Immature natural killer cell (primary cell): Measurements from ENCODE around the gene AGO1. TPM values are rescaled to one million over a fixed set of nuclear protein-coding genes. Genes with fewer than 3 reads are reported as not detected.
"Not testable (repeated sequence)": the region's sequence is repeated elsewhere in the genome, so short reads cannot be mapped to it uniquely, and the experiment has no call there.

Experiments
- DNase-seq, 3 donors: peaks; one replicate each; pipeline ENCODE4 v3.0.0; 2022; ENCODE audit warnings: mixed read lengths in 1 of 3
- H3K27ac Mint-ChIP-seq, 6 donors: one replicate each; pipeline ENCODE4 v1.8.0; 2020; ENCODE audit warnings: mixed read lengths in 6 of 6, mild to moderate bottlenecking in 5 of 6, inconsistent platforms in 4 of 6, moderate library complexity in 3 of 6
- H3K27me3 Mint-ChIP-seq, 3 donors: one replicate each; pipeline ENCODE4 v1.8.0; 2020 to 2021; ENCODE audit warnings: low read depth in 3 of 3, mild to moderate bottlenecking in 3 of 3, mixed read lengths in 3 of 3, moderate library complexity in 3 of 3, inconsistent platforms in 1 of 3
- H3K36me3 Mint-ChIP-seq, 3 donors: one replicate each; pipeline ENCODE4 v1.8.0; 2020; ENCODE audit warnings: mixed read lengths in 3 of 3, inconsistent platforms in 2 of 3, mild to moderate bottlenecking in 2 of 3
- H3K4me1 Mint-ChIP-seq, 2 donors: one replicate each; pipeline ENCODE4 v1.8.0; 2020; ENCODE audit warnings: inconsistent platforms in 2 of 2, mild to moderate bottlenecking in 2 of 2, mixed read lengths in 2 of 2, moderate library complexity in 1 of 2
- H3K4me3 Mint-ChIP-seq, 5 donors: one replicate each; pipeline ENCODE4 v1.8.0; 2020; ENCODE audit warnings: mild to moderate bottlenecking in 5 of 5, mixed read lengths in 5 of 5, inconsistent platforms in 3 of 5, moderate library complexity in 3 of 5
- H3K9me3 Mint-ChIP-seq, 6 donors: one replicate each; pipeline ENCODE4 v1.8.0; 2020; ENCODE audit warnings: mild to moderate bottlenecking in 6 of 6, mixed read lengths in 6 of 6, inconsistent platforms in 4 of 6, moderate library complexity in 3 of 6
- polyA plus RNA-seq, 3 donors: library from polyadenylated mRNA; unstranded; fragments of 300-500 nt; fragmentation: Illumina TruSeq; gene quantifications; one replicate each; pipeline ENCODE4 v1.2.3, GENCODE V29; 2021

AGO1 gene
- polyA plus RNA-seq, 3 donors from 2014 or later = 6.3 to 9.9 (median 7.0) TPM

GRCh38 chr1:35854989-35855700 lies 27.9 kb upstream of the AGO1 start:
- H3K4me1 Mint-ChIP-seq = no peaks in the 10 kb centered on the region
- no peak overlapping the region for H3K27ac Mint-ChIP-seq
- no peak overlapping the region for H3K4me3 Mint-ChIP-seq
- no peaks in the 10 kb centered on the region for H3K27me3 Mint-ChIP-seq
- H3K9me3 Mint-ChIP-seq = no peaks in the 10 kb centered on the region
- H3K36me3 Mint-ChIP-seq = peaks cover 20 to 39% (median 26%) of the 10 kb centered on the region in 3 donors
- no peak for DNase-seq

- Mint-ChIP-seq H3K36me3 (peaks cover 12 to 26% (median 16%) of the 10 kb centered on the region in 3 donors), H3K27ac (peak overlapping the region in 2 of 6 donors; percentile 7 to 14), H3K9me3 (no peaks in the 10 kb centered on the region), H3K27me3 (peaks cover 0 to 1% (median 0%) of the 10 kb centered on the region in 3 donors), H3K4me1 (no peaks in the 10 kb centered on the region), H3K4me3 (no peak overlapping the region)
- DNase-seq = no peak
These were observed 26.0 kb upstream of the AGO1 start for GRCh38 chr1:35856964-35857363.

DNA sequence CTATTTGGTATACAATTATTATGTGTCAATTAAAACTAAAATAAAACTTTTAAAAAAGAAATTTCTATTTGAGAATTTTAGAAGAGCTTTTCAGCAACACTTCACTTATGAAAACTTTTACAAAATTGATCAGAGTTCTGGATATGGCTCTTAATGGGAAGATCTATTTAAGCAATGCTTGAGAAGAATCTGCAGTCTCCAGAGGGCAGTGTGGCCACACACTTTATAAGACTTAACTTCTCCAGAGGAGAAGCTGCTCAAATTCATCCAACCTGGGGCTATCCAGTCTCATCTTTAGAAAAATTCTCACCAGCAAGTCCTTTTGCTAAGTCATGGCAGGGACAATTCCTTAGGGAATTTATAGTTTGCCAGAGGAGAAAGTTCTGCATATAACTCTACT lies 25.2 kb upstream of the AGO1 start:
- no peak overlapping the region for H3K27ac Mint-ChIP-seq
- H3K36me3 Mint-ChIP-seq = peaks cover 12 to 21% (median 14%) of the 10 kb centered on the region in 3 donors
- no peak for DNase-seq
- peaks cover 0 to 1% (median 0%) of the 10 kb centered on the region in 3 donors for H3K27me3 Mint-ChIP-seq
- H3K4me3 Mint-ChIP-seq = no peak overlapping the region
- no peaks in the 10 kb centered on the region for H3K4me1 Mint-ChIP-seq
- no peaks in the 10 kb centered on the region for H3K9me3 Mint-ChIP-seq

GRCh38 chr1:35860696-35861095 lies 22.3 kb upstream of the AGO1 start:
- Mint-ChIP-seq H3K36me3 (no peaks in the 10 kb centered on the region), H3K27ac (no peak overlapping the region), H3K9me3 (no peaks in the 10 kb centered on the region), H3K4me3 (no peak overlapping the region), H3K4me1 (no peaks in the 10 kb centered on the region), H3K27me3 (peaks cover 0 to 1% (median 0%) of the 10 kb centered on the region in 3 donors)
- no peak for DNase-seq

DNA sequence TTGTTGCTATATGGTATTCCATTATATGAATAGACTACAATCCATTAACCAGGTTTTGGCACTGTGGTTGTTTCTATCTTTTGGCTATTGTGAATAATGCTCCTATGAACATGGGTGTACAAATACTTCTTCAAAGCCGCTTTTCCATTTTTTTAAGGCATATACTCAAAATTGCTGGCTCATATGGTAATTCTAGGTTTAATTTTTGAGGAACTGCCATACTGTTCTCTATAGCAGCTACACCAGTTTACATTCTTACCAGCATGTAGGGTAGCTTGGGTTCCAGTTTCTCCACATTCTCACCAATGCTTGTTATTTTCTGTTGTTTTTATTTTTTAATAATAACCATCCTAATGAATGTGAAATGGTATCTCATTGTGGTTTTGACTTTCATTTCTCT lies 19.9 kb upstream of the AGO1 start:
- Mint-ChIP-seq H3K9me3 (no peaks in the 10 kb centered on the region), H3K4me3 (no peak overlapping the region), H3K27me3 (peaks cover 0 to 1% (median 0%) of the 10 kb centered on the region in 3 donors), H3K36me3 (no peaks in the 10 kb centered on the region), H3K27ac (no peak overlapping the region), H3K4me1 (no peaks in the 10 kb centered on the region)
- DNase-seq = no peak

- H3K9me3 Mint-ChIP-seq = no peaks in the 10 kb centered on the region
- H3K27me3 Mint-ChIP-seq = peaks cover 1 to 3% (median 1%) of the 10 kb centered on the region in 3 donors
- H3K36me3 Mint-ChIP-seq = no peaks in the 10 kb centered on the region
- H3K27ac Mint-ChIP-seq = no peak overlapping the region
- no peak for DNase-seq
- H3K4me3 Mint-ChIP-seq = no peak overlapping the region
- no peaks in the 10 kb centered on the region for H3K4me1 Mint-ChIP-seq
These were observed 19.0 kb upstream of the AGO1 start for GRCh38 chr1:35863881-35864625.

DNA sequence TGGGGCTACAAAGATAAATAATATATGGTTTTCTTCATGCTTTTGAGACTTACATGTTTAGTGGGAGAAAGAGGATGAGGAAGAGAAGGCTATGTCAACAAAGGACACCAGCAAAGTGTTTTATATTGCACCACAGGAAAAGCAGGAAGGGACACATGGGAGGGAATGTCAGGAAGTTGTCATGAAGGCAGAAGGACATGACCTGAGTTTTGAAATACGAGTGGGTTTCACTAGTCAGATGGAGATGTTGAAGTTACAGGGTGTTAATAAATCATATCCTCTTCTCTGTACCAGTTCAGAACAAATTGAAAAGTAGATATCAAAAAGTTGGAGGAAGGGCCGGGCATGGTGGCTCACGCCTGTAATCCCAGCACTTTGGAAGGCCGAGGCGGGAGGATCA lies 18.2 kb upstream of the AGO1 start:
- no peaks in the 10 kb centered on the region for H3K36me3 Mint-ChIP-seq
- no peaks in the 10 kb centered on the region for H3K4me1 Mint-ChIP-seq
- H3K4me3 Mint-ChIP-seq = no peak overlapping the region
- H3K9me3 Mint-ChIP-seq = no peaks in the 10 kb centered on the region
- no peak overlapping the region for H3K27ac Mint-ChIP-seq
- DNase-seq = no peak
- peaks cover 1 to 3% (median 1%) of the 10 kb centered on the region in 3 donors for H3K27me3 Mint-ChIP-seq

GRCh38 chr1:35866991-35867390 lies 16.0 kb upstream of the AGO1 start:
- Mint-ChIP-seq H3K27ac (no peak overlapping the region), H3K36me3 (no peaks in the 10 kb centered on the region), H3K4me1 (no peaks in the 10 kb centered on the region), H3K4me3 (no peak overlapping the region), H3K9me3 (no peaks in the 10 kb centered on the region), H3K27me3 (peaks cover 0 to 3% (median 1%) of the 10 kb centered on the region in 3 donors)
- no peak for DNase-seq

- not testable (repeated sequence) for H3K36me3 Mint-ChIP-seq, H3K27ac Mint-ChIP-seq, DNase-seq, H3K4me1 Mint-ChIP-seq, H3K4me3 Mint-ChIP-seq, H3K9me3 Mint-ChIP-seq, H3K27me3 Mint-ChIP-seq
These were observed 13.6 kb upstream of the AGO1 start for GRCh38 chr1:35869245-35869950.

- no peak overlapping the region for H3K4me3 Mint-ChIP-seq
- no peak for DNase-seq
- no peaks in the 10 kb centered on the region for H3K36me3 Mint-ChIP-seq
- H3K27ac Mint-ChIP-seq = no peak overlapping the region
- H3K27me3 Mint-ChIP-seq = peaks cover 0 to 3% (median 1%) of the 10 kb centered on the region in 3 donors
- no peaks in the 10 kb centered on the region for H3K9me3 Mint-ChIP-seq
- H3K4me1 Mint-ChIP-seq = no peaks in the 10 kb centered on the region
These were observed 12.2 kb upstream of the AGO1 start for GRCh38 chr1:35870651-35871309.

GRCh38 chr1:35873243-35873750 lies 9.7 kb upstream of the AGO1 start:
- peaks cover 0 to 3% (median 1%) of the 10 kb centered on the region in 3 donors for H3K27me3 Mint-ChIP-seq

DNA sequence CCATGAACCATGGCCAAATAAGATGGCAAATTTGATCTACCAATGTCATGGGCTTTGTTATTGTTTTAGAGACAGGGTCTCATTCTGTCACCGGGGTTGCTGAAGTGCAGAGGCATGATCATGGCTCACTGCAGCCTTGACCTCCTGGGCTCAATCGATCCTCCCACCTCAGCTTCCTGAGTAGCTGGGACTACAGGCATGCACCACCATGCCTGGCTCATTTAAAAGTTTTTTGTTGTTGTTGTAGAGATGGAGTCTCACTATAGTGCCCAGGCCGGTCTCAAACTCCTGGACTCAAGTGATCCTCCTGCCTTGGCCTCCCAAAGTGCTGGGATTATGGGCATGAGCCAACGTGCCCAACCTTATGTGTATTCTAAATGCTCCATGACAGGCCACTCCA lies 8.9 kb upstream of the AGO1 start:
- not testable (repeated sequence) for H3K27me3 Mint-ChIP-seq, H3K4me1 Mint-ChIP-seq, H3K27ac Mint-ChIP-seq, H3K36me3 Mint-ChIP-seq, DNase-seq, H3K4me3 Mint-ChIP-seq, H3K9me3 Mint-ChIP-seq

More at GRCh38 chr1:35873243-35873750, 9.7 kb upstream of the AGO1 start:
- H3K36me3 Mint-ChIP-seq = no peaks in the 10 kb centered on the region
- H3K4me3 Mint-ChIP-seq = no peak overlapping the region
- no peaks in the 10 kb centered on the region for H3K4me1 Mint-ChIP-seq
- no peak overlapping the region for H3K27ac Mint-ChIP-seq
- no peaks in the 10 kb centered on the region for H3K9me3 Mint-ChIP-seq
- no peak for DNase-seq

- Mint-ChIP-seq H3K27me3 (peaks cover 0 to 2% (median 0%) of the 10 kb centered on the region in 3 donors), H3K27ac (no peak overlapping the region), H3K36me3 (no peaks in the 10 kb centered on the region), H3K4me3 (no peak overlapping the region), H3K9me3 (no peaks in the 10 kb centered on the region), H3K4me1 (peaks cover 3 to 5% of the 10 kb centered on the region in 2 donors)
- no peak for DNase-seq
These were observed 6.0 kb upstream of the AGO1 start for GRCh38 chr1:35876988-35877387.
